Measurements from ENCODE around the gene KAZN.
"Not testable (repeated sequence)": the region's sequence is repeated elsewhere in the genome, so short reads cannot be mapped to it uniquely, and the experiment has no call there.

The KAZN gene

DNA sequence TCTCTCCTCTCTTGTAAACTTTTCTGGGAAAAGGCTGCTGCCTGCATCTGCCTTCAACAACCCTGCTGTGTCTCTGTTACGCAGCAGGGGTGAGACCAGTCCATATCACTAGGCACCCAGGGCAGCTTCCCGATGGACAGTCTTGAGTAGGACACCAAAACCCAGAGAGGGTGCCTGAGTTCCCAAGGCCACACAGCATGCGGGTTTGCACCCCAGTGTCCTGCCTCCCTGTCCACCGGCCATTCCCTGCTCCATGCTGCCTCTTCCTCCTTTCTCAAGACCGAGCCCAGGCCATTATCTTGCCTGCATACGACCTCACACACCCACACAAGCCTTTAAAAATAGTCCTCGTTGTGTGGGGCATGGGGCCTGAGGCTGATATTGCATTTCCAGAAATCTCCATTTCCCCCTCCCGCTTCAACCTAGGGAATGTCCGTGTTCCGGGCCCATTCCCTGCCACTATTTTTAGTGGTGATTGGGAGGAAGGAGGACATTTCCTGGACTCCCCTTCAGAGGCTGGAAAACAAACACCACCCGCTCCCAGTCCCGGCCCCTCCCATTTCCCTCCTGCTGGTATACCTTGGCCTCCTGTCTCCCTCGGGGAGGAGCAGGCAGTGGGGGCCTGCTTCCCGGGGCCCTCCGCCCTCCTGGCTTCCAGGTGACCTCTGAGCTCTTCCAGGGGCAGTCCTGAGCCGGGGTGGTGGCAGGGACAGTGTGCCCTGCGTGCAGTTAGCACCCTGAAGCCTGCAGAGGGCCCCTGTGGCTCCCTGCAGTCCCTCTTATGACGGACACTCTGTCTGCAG, 422.7 kb downstream of the KAZN start:
- no peak for DNase-seq

DNA sequence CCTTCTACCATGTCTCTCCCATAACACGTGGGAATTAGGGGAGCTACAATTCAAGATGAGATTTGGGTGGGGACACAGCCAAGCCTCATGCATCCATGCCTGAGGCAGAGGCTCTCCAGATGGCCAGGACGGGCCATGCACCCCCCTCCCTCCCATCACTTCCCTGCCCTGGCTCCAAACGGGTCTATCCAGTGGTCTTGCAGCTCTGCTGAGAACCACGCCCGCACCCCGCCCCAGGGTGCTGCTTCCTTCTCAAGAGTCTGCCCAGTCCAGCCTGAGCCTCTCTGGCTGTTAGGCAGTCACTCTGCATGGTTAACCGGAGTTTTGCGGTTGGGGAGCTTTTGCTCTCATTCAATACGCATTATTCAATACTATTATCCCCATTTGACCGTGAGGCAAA, 423.6 kb downstream of the KAZN start:
- no peak for DNase-seq

DNA sequence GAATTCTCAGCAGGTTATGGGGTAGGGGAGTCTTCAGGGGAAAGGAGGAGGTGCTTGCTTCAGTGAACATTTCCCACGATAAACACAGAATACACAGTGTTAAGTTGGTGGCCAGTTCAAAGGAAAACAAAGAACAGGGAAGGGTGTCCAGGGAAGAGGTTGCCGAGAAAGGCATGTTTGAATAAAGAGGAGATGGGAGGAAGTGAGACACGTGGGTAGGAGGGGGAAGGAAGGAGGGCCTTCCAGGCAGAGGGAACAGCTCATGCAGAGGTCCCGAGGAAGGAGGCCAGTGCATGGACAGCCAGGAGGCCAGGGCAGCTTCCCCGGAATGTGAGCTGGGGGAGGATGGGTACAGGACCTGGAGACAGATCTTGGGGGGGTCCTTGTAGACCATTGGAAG, 424.7 kb downstream of the KAZN start:
- no peak for DNase-seq

DNA sequence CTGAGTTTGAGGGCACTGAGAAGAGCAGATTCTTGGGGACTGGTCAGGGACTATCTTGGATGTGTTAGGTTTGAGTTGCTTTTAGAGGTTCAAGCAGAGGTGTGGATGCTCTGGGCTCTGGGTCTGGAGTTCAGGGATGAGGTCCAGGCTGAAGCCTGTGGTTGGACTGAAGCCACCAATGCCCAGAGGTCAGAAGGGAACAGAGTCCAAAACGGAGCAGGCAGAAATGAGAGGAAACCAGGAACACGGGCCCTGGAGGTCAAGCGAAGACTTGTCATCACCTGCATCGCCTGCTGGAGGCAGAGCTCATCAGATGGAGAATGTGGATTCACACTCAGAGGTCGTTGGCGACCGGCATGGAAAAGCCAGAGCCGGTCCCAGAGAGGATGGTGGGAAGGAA, 425.5 kb downstream of the KAZN start:
- no peak for DNase-seq

DNA sequence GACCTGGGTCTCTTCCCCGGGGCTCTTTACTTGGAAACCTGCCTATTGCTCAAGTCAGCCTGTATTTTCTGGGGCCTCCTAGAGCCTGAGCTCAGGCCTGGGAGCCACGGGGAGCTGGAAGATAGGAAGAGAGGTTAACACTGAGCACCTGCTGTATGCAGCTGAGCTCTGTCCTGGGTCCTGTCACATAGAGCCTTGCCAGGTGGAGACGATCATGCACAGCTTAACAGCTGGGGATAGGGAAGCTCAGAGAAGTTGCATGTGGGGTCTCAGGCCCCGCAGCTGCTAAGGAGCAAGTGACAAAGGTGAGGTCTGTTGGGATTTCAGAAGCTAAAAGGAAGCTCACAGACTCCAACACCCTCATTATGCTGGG, 427.6 kb downstream of the KAZN start:
- DNase-seq, result no peak

DNA sequence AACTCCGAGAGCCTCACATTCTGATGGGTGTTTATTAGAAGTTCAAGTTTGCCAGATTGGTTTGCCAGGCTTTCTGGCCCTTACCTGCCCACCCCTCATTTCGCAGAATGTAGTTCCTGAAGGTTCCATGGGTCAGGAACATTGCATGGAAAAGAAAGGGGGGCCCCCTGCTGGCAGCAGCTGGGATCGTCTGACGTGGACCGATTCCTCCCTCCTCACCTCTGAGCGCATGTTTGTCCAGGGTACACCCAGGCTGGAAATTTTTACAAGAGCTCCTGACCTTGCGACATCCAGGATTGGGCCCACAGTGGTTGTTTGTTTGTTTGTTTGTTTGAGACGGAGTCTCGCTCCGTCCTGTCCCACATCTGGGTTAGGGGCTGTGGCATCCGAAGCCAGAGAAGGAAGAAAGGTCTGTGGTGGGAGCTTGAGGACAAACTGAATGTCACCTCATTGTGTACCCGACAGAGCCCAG, 429.1 kb downstream of the KAZN start:
- no peak for DNase-seq

DNA sequence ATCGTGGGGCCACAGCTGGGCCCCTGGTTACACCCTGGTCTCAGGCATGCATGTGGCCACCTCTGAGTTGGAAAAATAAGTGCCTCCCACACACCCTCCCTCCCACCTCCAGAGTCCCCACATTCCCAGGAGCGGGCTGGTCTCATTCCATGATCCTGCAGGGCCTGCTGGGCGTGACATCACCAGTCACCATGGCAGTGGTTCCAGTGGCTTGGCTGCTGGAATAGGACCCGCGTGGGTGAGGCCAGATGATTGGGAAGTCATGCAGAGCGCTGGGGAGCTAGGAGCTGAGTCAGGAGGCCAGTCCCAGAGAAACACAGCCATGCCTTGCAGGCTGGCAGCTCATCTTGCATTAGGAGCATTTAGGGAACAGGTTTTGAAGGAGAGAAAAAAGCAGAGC, 429.6 kb downstream of the KAZN start:
- DNase-seq, result no peak

DNA sequence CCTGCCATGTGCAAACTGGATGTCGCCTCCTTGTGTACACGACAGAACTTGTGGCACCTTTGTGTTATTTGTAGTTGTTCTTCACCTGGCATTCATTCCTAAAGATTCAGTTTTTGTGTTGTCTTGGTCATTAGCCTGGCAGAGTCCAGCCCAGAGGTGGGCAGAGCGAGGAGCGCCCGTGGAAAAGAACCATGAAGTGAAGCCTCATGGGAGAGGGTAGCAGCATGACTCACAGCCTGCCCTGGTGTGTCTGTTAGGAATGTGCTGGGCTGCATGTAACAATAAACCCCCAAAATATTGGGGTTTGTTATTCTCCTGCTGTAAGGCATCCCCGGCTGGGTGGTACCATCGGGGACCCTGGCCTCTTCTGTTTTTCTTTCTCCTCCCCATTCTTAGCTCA, 430.1 kb downstream of the KAZN start:
- DNase-seq, result no peak

DNA sequence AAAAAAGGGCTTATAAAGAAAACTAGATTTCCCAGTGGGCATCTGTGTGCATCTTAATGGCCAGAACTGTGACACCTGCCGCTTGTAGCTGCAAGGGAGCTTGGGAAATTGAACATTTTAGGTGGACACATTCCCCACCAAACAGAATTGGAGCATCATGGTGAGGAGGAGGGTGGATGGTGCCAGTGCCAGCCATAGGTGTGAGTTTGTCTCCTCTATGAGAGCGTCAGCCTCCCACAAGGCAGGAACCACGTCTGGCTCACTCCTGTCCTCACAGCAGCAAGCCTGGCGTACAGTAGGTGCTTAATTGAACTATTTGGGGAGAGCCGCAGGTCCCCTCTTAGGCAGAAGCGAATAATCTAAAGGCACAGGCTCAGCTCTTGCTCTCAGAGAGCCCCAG, 430.6 kb downstream of the KAZN start:
- no peak for DNase-seq

DNA sequence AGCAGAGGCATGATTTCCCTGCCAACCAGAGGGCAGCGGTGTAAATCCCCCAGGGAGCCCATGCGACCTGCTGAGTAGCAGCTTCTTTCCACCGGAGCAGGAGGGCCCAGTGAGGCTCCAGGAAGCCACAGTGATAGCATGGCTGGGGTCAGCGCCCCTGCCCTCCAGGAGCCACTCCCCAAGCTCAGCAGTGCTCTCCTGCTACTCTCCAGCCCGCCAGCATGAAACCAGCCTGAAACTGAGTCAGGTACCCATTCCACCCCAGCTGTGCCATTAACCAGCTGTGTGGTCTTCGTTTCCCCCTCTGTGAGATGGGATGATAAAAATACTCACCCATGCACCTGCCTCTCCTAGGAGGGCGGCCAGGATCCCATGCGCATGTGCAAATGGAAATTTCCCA, 431.3 kb downstream of the KAZN start:
- no peak for DNase-seq

DNA sequence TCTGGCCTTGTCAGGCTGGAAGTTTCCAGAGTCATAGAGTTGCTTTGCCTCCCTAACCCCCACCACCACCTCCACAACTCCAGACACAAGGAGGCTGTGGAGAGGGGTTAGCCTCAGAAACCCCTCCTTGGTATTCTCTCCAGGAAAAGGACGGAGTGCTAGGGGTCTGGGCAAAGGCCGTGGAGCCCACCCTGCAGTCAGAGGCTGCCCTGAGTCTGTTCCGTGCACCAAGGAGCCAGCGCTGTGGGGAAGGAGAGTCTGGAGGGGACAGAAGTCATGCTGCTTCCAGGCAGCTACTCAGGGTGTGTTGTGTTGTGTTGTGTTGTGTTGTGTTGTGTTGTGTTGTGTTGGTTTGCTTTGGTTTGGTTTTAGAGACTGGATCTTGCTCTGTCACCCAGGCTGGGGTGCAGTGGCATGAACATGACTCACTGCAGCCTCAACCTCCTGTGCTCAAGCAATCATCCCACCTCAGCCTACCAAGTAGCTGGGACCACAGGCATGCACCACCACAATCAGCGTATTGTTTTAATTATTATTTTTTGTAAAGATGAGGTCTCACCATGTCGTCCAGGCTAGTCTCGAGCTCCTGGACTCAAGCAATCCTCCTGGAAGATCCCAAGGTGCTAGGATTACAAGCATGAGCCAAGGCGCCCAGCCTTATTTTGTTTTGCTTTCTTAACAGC, 432.9 kb downstream of the KAZN start:
- no peak for DNase-seq

DNA sequence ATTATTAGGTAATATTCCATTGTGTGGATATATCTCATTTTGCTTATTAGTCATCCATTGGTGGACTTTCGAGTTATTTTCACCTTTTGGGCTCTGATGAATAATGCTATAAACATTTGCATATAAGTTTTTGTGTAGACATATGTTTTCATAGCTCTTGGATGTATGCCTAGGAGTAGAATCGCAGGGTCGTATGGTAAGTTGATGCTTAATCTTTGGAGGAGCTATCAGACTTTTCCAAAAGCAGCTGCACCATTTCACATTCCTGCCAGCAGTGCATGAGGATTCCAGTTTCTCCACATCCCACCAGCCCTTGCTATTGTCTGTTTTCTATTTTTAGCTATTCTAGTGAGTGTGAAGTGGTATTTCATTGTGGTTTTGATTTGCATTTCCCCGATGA, 434.8 kb downstream of the KAZN start:
- no peak for DNase-seq

DNA sequence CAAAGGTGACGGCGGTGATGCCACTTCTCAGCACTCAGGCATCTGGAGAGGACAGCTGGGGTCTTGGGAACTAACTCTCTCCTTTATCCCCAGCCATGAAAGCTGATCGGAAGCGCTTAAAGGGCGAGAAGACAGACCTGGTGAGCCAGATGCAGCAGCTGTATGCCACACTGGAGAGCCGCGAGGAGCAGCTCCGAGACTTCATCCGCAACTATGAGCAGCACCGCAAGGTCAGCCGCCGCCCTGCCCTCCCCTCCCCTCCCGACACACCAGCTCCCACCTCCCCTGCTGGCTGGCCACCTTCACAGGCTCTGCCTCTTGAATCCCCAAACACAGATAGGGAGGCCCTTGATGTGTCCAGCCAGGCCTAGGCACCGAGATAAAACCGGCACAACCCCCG, 436.2 kb downstream of the KAZN start:
- DNase-seq, result no peak

DNA sequence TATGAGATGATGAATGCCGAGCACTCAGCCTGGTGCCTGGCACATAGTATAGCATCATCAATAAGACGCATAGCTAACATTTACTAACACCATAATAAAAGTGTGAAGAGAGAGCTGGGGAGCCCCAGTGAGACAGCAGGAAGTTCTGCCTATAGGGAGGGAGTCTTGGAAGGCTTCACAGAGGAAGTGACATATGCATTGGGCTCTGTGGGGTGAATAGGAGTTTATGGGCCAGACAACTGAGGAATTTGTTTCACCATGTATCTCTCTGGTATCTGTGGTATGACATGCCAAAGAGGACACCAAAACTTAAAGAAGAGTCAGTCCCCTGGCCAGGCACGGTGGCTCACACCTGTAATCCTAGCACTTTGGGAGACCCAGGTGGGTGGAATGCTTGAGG, 436.8 kb downstream of the KAZN start:
- no peak for DNase-seq

DNA sequence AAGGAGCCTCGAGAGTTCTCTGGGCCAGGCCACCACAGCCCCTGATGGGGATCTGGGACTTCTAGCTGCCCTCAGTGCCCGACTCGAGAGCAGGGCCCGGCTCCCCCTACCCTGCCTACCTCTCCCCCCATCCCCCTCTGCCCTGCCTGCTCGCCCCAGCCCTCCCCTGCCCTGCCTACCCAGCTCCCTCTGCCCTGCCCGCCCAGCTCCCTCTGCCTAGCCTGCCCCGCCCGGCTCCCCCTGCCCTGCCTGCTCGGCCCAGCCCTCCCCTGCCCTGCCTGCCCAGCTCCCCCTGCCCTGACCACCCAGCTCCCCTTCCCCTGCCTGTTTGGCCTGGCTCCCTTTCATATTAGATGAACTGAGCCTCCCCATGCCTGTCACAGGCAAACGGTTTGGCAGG, 437.6 kb downstream of the KAZN start:
- DNase-seq, result no peak

DNA sequence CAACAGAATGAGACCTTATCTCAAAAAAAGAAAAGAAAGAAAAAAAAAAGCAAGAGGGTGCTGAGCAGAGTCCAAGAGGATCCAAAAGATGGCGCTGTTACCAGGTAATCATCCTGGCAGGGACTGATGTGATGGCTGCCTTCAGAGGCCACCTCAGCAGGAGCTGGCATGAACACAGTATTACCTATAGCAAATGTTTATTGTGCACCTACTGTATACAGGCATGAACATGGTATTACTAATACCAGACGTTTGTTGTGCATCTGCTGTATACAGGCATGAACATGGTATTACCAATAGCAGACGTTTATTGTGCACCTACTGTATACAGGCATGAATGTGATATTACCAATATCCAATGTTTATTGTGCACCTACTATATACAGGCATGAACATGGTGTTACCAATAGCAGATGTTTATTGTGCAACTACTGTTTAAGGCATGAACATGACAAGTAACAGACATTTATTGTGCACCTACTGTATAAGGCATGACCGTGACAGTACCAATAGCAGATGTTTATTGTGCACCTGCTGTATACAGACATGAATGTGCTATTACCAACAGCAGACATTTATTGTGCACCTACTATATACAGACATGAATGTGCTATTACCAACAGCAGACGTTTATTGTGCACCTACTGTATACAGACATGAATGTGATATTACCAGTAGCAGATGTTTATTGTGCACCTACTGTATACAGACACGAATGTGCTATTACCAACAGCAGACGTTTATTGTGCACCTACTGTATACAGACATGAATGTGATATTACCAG, 439.9 kb downstream of the KAZN start:
- DNase-seq, result no peak

DNA sequence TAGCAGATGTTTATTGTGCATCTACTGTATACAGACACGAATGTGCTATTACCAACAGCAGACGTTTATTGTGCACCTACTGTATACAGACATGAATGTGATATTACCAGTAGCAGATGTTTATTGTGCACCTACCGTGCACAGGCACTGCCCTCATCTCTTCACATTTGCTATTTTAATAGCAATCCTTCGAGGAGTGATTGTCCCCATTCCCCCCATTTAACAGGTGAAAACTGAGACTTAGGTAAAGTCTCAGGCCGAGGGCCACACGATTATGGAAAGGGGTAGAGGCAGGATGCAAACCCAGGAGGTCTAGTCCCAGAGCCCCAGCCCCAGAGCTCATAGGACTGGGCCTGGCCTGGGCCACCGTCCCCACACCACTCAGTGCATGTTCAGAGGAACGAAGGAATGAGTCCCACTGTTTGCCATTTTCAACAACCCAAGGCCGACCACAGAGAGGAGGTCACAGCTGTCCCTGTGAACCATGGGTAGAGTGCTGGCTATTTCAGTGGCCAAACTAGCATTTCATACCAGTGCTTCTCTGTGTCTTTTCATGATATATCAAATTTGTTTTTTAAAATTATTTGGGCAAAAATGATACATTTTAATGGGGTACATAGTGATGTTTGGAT, 440.6 kb downstream of the KAZN start:
- DNase-seq, result no peak

DNA sequence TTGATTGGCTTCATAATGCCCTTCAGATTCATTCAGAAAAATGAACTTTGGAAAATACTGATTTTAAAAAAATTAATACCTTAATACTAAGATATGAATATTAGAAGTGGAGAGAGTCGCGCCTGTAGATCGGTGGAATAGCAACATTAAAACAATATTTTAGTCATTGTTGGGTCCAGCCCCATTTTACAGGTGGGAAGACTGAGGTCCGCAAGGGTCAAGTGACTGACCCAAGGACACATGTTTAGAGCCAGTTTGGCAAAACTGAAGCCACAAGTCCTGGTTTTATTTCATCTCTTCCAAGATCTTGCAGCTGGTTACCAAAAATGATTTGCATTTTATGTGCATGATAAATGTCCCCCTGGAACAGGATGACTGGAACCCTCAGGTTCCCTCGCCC, 441.4 kb downstream of the KAZN start:
- no peak for DNase-seq

DNA sequence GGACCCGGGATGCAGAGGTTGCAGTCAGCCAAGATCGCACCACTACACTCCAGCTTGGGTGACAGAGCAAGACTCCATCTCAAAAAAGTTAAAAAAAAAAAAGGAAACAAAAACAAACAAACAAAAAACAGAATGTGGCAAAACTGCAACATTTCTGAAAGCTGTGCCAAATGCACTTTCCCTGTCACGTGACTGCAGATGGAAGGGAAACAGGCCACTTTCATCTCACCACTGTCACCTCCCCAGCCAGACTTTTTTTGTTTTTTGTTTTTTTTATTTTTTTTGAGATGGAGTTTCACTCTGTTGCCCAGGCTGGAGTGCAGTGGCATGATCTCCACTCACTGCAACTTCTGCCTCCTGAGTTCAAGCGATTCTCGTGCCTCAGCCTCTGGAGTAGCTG, 442.2 kb downstream of the KAZN start:
- DNase-seq, result not testable (repeated sequence)

DNA sequence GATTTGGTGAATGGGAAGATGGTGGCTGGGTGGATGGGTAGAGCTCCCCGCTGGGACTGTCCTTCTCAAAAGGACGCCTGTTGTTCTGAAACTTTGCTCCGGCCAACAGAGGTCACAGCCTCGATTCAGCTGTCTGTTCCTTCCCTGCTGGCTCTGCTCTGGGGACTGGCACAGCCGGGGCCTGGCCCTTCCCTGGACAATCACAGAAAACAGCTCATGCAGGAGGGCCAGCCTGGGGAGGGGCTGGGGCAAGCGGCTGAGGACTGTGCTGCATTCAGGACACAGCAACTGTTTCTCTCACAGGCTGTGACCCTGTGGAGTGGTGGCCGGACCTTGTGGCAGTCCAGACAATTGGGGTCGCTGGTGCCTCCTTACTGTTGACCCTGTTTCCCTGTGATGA, 444.4 kb downstream of the KAZN start:
- DNase-seq, result no peak

DNA sequence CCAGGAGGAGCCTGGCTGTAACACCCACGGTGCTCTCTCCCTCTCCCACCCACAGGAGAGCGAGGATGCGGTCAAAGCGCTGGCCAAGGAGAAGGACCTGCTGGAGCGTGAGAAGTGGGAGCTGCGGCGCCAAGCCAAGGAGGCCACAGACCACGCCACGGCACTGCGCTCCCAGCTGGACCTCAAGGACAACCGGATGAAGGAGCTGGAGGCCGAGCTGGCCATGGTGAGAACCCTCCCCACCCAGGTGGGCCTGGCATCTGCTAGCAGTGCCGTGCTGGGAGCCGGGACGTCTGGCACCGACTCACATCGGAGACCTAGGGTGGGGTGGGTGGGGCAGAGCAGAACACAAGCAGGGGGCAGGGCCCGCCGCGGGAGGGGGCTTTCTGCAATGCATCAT, 445.4 kb downstream of the KAZN start:
- no peak for DNase-seq

DNA sequence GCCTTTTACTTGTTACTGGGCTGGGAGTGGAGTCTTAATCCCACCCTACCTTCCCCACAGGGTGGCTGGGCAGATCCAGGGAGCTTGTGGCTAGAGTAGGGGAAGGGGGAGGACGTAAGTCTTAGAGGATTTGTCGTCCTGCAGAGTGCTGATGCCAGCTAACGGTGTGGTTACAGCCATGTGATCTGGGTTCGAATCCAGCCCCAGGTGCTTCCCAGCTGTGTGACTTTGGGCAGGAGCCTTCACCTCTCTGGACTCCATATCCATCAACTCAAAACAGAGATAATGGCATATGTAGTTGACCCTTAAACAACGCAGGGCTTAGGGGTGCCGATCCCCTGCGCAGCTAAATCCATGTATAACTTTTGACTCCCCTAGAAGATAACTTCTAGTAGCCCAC, 446.6 kb downstream of the KAZN start:
- no peak for DNase-seq

DNA sequence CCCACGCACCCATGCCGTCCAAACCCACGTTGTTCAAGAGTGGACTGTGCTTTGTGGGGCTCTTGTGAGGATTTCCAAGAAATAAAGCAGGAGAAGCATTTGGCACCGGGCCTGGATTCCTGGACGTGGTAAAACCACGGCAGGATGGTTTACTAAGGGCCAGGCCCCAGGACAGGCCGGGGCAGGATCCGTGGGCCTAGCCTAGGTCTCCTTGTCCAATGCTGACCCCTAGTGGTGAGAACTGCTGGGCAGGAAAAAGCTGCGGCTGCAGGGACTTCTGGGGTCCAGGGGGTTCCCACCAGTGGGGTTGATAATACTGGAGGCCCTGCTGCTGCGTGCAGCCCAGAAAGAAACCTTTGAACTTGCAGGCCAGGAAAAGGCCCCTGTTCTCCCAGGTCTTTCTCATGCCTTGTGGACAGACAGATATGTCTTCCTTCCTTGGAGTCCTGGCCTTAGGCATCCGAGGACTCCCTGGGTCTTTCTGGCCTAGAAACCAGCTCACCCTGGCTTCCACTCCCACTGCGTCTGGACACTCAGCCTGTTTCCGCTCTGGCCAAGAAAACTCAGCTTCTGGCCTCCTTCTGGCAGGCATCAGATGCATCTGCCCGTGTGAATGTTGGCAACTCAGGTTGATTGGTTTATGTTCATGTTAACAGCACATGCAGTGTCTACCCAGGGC, 448.1 kb downstream of the KAZN start:
- DNase-seq, result peak; percentile 8

All from effector CD4-positive, alpha-beta T cell (primary cell).